CD4-positive, alpha-beta T cell treated with Interleukin-2 at 100 ng/mL for 4 hours (primary cell): ENCODE results near the gene SURF4.

Experiments used
- DNase-seq: peaks from one replicate; pipeline ENCODE4 v3.0.0-alpha.2; 2020; ENCODE audit warnings: low spot score

SURF4 gene

GRCh38 chr9:133375724-133376654 lies at the start of gene SURF4, which contains the start of gene STKLD1:
Gene SURF4 (minus strand): TSS chr9:133376060. CDS start chr9:133375969, 91 bp downstream.
Gene STKLD1 (plus strand): TSS chr9:133376366. CDS start chr9:133376474, 108 bp downstream.
- DNase-seq, result peak; percentile 95

GRCh38 chr9:133425049-133425632 lies 49.3 kb upstream of the SURF4 start:
- DNase-seq, result no peak

GRCh38 chr9:133424187-133424586 lies 48.3 kb upstream of the SURF4 start:
- DNase-seq, result no peak

GRCh38 chr9:133423216-133423615 lies 47.4 kb upstream of the SURF4 start:
- DNase-seq, result no peak

- peak; percentile 38 for DNase-seq
These were observed 46.0 kb upstream of the SURF4 start, which contains the start of gene ADAMTS13 for GRCh38 chr9:133421615-133422542. Gene ADAMTS13 (plus strand): TSS chr9:133422367. CDS start chr9:133422444, 77 bp downstream.

- DNase-seq, result peak; percentile 6
These were observed 44.5 kb upstream of the SURF4 start for GRCh38 chr9:133420392-133420827.

- DNase-seq, result no peak
These were observed 43.1 kb upstream of the SURF4 start for GRCh38 chr9:133419005-133419404.

GRCh38 chr9:133417541-133418461 lies 41.9 kb upstream of the SURF4 start, which contains the start of gene REXO4:
Gene REXO4 (minus strand): TSS chr9:133418010. CDS start chr9:133417844, 166 bp downstream.
- DNase-seq, result peak; percentile 86

GRCh38 chr9:133415170-133415569 lies 39.3 kb upstream of the SURF4 start:
- DNase-seq, result no peak

GRCh38 chr9:133408042-133408441 lies 32.2 kb upstream of the SURF4 start:
- no peak for DNase-seq

- DNase-seq, result peak; percentile 84
These were observed 30.8 kb upstream of the SURF4 start for GRCh38 chr9:133406480-133407307.

- DNase-seq, result no peak
These were observed 29.9 kb upstream of the SURF4 start for GRCh38 chr9:133405508-133406438.

GRCh38 chr9:133404454-133405002 lies 28.7 kb upstream of the SURF4 start:
- no peak for DNase-seq

- peak; percentile 68 for DNase-seq
These were observed 28.1 kb upstream of the SURF4 start for GRCh38 chr9:133403766-133404453.

- DNase-seq, result no peak
These were observed 26.8 kb upstream of the SURF4 start for GRCh38 chr9:133402689-133403088.

GRCh38 chr9:133401588-133401987 lies 25.7 kb upstream of the SURF4 start:
- no peak for DNase-seq

- no peak for DNase-seq
These were observed 24.4 kb upstream of the SURF4 start for GRCh38 chr9:133400292-133400691.

- DNase-seq, result no peak
These were observed 22.0 kb upstream of the SURF4 start for GRCh38 chr9:133397895-133398294.
